Epithelial cell of esophagus (primary cell): Measurements from ENCODE around the gene YARS1.
A peak's percentile ranks its signal among the peaks of the same experiment; 100 is the strongest.

ENCODE experiments used
- DNase-seq: peaks from one replicate; pipeline ENCODE4 v3.0.0; 2010; ENCODE audit warnings: low read depth
- H3K4me3 ChIP-seq: 2 replicates; pipeline ENCODE4 v1.5.1; 2011; ENCODE audit warnings: mild to moderate bottlenecking, low read length, control low read depth
- TF ChIP-seq, protein P1 (sequence below): IDR thresholded peaks from 2 replicates; pipeline ENCODE4 v1.5.1; 2011; ENCODE audit warnings: low read depth, mild to moderate bottlenecking, low read length, control low read depth, inconsistent platforms; ENCODE audit not compliant: insufficient read depth; ENCODE audit errors: missing control alignments

YARS1 gene

GRCh38 chr1:32816676-32817158, 441 bp downstream of the YARS1 start:
- H3K4me3 ChIP-seq = peak overlapping the region; percentile 92
- peak; percentile 91 for DNase-seq
- TF ChIP-seq, protein P1, sequence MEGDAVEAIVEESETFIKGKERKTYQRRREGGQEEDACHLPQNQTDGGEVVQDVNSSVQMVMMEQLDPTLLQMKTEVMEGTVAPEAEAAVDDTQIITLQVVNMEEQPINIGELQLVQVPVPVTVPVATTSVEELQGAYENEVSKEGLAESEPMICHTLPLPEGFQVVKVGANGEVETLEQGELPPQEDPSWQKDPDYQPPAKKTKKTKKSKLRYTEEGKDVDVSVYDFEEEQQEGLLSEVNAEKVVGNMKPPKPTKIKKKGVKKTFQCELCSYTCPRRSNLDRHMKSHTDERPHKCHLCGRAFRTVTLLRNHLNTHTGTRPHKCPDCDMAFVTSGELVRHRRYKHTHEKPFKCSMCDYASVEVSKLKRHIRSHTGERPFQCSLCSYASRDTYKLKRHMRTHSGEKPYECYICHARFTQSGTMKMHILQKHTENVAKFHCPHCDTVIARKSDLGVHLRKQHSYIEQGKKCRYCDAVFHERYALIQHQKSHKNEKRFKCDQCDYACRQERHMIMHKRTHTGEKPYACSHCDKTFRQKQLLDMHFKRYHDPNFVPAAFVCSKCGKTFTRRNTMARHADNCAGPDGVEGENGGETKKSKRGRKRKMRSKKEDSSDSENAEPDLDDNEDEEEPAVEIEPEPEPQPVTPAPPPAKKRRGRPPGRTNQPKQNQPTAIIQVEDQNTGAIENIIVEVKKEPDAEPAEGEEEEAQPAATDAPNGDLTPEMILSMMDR = no peak

GRCh38 chr1:32813941-32814739, 3.0 kb downstream of the YARS1 start:
- H3K4me3 ChIP-seq = no peak overlapping the region
- TF ChIP-seq, protein P1 = no peak
- peak; percentile 68 for DNase-seq

GRCh38 chr1:32811917-32812316, 5.2 kb downstream of the YARS1 start:
- DNase-seq = no peak
- TF ChIP-seq, protein P1 = no peak
- H3K4me3 ChIP-seq = no peak overlapping the region

DNA sequence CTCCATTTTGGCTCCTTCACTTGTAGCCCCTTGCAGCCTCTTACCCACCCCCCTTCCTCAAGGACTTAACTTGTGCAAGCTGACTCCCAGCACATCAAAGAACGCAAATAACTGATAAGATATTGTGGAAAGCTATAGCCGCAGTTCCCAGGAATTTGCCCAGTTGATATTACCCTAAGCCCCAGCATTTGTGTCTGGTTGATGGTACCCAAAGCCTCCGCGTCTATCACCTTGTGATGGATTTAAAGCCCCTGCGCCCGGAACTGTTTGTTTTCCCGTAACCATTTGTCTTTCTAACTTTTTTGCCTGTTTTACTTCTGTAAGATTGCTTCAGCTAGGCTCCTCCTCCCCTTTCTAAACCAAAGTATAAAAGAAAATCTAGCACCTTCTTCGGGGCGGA, 5.9 kb downstream of the YARS1 start:
- TF ChIP-seq, protein P1 = no peak
- DNase-seq = no peak
- no peak overlapping the region for H3K4me3 ChIP-seq

DNA sequence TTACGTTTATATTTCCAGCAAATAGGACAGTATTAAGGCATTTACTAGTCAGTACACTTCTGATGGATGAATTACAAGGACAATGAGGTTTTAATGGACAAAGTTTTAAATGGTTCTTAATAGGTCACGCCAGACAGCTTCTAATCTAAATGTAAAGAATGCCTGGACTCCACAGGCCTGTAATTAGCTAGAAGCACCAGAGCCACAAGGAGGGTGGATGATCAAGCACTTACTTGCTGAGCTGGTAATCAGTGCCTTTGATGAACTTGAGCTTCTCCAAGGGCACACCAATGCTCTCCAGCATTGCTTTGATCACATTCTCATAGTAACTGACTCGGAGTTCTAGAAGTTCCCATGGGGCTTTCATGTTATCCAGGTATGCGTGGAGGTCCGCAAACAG, 6.8 kb downstream of the YARS1 start:
- TF ChIP-seq, protein P1 = no peak
- no peak overlapping the region for H3K4me3 ChIP-seq
- no peak for DNase-seq

DNA sequence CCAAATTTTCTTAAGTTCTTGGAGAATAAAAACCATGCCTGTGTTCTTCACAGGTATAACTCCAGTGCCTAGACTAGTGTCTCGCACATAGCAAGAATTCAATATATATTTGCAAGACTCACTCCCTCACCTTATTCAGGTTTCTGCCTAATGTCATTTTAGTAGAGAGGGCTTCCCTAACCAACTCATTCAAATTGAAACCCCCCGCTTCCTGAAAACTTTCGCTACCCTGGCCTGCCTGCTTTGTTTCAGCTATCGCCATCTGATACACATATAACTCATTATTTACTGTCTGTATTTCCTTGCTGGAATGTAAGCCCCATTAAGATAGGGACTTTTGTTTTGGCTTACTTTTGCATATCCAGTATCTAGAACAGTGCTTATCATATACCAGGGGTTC, 8.6 kb downstream of the YARS1 start:
- no peak overlapping the region for H3K4me3 ChIP-seq
- DNase-seq = no peak
- TF ChIP-seq, protein P1 = no peak
